Activated naive CD8-positive, alpha-beta T cell treated with anti-CD3 and anti-CD28 coated beads for 36 hours (primary cell): ENCODE measurements around the gene GDPGP1. TPM values are rescaled to one million over a fixed set of nuclear protein-coding genes. Genes with fewer than 3 reads are reported as not detected.

Source experiments
- DNase-seq: peaks from one replicate; pipeline ENCODE4 v3.0.0; 2021
- H3K27ac Mint-ChIP-seq: one replicate; pipeline ENCODE4 v1.8.0; 2022; ENCODE audit warnings: mild to moderate bottlenecking, moderate library complexity, mixed read lengths
- H3K27me3 Mint-ChIP-seq: one replicate; pipeline ENCODE4 v1.8.0; 2022; ENCODE audit warnings: mild to moderate bottlenecking, mixed read lengths
- H3K36me3 Mint-ChIP-seq: one replicate; pipeline ENCODE4 v1.8.0; 2021; ENCODE audit warnings: mild to moderate bottlenecking, mixed read lengths
- H3K4me1 Mint-ChIP-seq: one replicate; pipeline ENCODE4 v1.8.0; 2021; ENCODE audit warnings: mixed read lengths
- H3K4me3 Mint-ChIP-seq: one replicate; pipeline ENCODE4 v1.8.0; 2022; ENCODE audit warnings: mild to moderate bottlenecking, moderate library complexity, mixed read lengths
- H3K9me3 Mint-ChIP-seq: one replicate; pipeline ENCODE4 v1.8.0; 2022; ENCODE audit warnings: mixed read lengths
- total RNA-seq, 2 experiments: library from RNA; stranded (reverse); gene quantifications; one replicate each; pipeline ENCODE4 v1.2.3, GENCODE V29; 2021

GDPGP1 gene
- total RNA-seq, 2 experiments from 2014 or later = 8.3 to 11.8 TPM

GRCh38 chr15:90201130-90201943 is 32.7 kb upstream of the GDPGP1 start, which contains the start of gene SEMA4B:
TSS of gene SEMA4B (plus strand) at chr15:90201330. CDS start at chr15:90201579, 249 bp downstream.
- H3K9me3 Mint-ChIP-seq = no peaks in the 10 kb centered on the region
- peak within 1 kb of the TSS; percentile 84 for H3K4me3 Mint-ChIP-seq
- no peaks in the 10 kb centered on the region for H3K27me3 Mint-ChIP-seq
- H3K27ac Mint-ChIP-seq = peak within 1 kb of the TSS; percentile 69
- peaks cover 13% of the 10 kb centered on the region for H3K4me1 Mint-ChIP-seq
- DNase-seq = peak; percentile 81
- no peaks in the 10 kb centered on the region for H3K36me3 Mint-ChIP-seq

GRCh38 chr15:90201944-90202375 is 32.0 kb upstream of the GDPGP1 start:
- Mint-ChIP-seq H3K9me3 (no peaks in the 10 kb centered on the region), H3K27ac (no peak overlapping the region)

GRCh38 chr15:90202929-90203328 is 31.1 kb upstream of the GDPGP1 start:
- H3K4me3 Mint-ChIP-seq = peak overlapping the region; percentile 80
- peaks cover 19% of the 10 kb centered on the region for H3K4me1 Mint-ChIP-seq
- H3K27me3 Mint-ChIP-seq = no peaks in the 10 kb centered on the region
- H3K9me3 Mint-ChIP-seq = no peaks in the 10 kb centered on the region
- H3K36me3 Mint-ChIP-seq = no peaks in the 10 kb centered on the region
- no peak overlapping the region for H3K27ac Mint-ChIP-seq
- DNase-seq = no peak

More at GRCh38 chr15:90201944-90202375, 32.0 kb upstream of the GDPGP1 start:
- Mint-ChIP-seq H3K4me1 (peaks cover 16% of the 10 kb centered on the region), H3K36me3 (no peaks in the 10 kb centered on the region), H3K27me3 (no peaks in the 10 kb centered on the region), H3K4me3 (peak overlapping the region; percentile 80)
- no peak for DNase-seq

- Mint-ChIP-seq H3K9me3 (no peaks in the 10 kb centered on the region), H3K36me3 (no peaks in the 10 kb centered on the region), H3K27ac (no peak overlapping the region), H3K4me3 (no peak overlapping the region), H3K4me1 (peaks cover 19% of the 10 kb centered on the region), H3K27me3 (no peaks in the 10 kb centered on the region)
- DNase-seq = no peak
These were observed 30.5 kb upstream of the GDPGP1 start for GRCh38 chr15:90203473-90203872.

- H3K9me3 Mint-ChIP-seq = no peaks in the 10 kb centered on the region
- H3K36me3 Mint-ChIP-seq = no peaks in the 10 kb centered on the region
- H3K27ac Mint-ChIP-seq = no peak overlapping the region
- H3K27me3 Mint-ChIP-seq = no peaks in the 10 kb centered on the region
- peaks cover 19% of the 10 kb centered on the region for H3K4me1 Mint-ChIP-seq
- DNase-seq = no peak
- H3K4me3 Mint-ChIP-seq = no peak overlapping the region
These were observed 30.1 kb upstream of the GDPGP1 start for GRCh38 chr15:90203922-90204321.

GRCh38 chr15:90205050-90205848 is 28.8 kb upstream of the GDPGP1 start:
- no peak for DNase-seq
- H3K36me3 Mint-ChIP-seq = no peaks in the 10 kb centered on the region
- H3K27ac Mint-ChIP-seq = no peak overlapping the region
- H3K9me3 Mint-ChIP-seq = no peaks in the 10 kb centered on the region
- H3K27me3 Mint-ChIP-seq = no peaks in the 10 kb centered on the region
- H3K4me3 Mint-ChIP-seq = no peak overlapping the region
- H3K4me1 Mint-ChIP-seq = peaks cover 27% of the 10 kb centered on the region

- Mint-ChIP-seq H3K4me1 (peaks cover 24% of the 10 kb centered on the region), H3K9me3 (no peaks in the 10 kb centered on the region), H3K36me3 (no peaks in the 10 kb centered on the region), H3K27me3 (no peaks in the 10 kb centered on the region), H3K4me3 (no peak overlapping the region), H3K27ac (no peak overlapping the region)
- no peak for DNase-seq
These were observed 28.1 kb upstream of the GDPGP1 start for GRCh38 chr15:90205886-90206285.

GRCh38 chr15:90207252-90207651 is 26.8 kb upstream of the GDPGP1 start:
- no peak for DNase-seq
- Mint-ChIP-seq H3K27ac (no peak overlapping the region), H3K4me3 (no peak overlapping the region), H3K4me1 (peaks cover 23% of the 10 kb centered on the region), H3K36me3 (no peaks in the 10 kb centered on the region), H3K27me3 (no peaks in the 10 kb centered on the region), H3K9me3 (no peaks in the 10 kb centered on the region)

GRCh38 chr15:90208356-90208755 is 25.7 kb upstream of the GDPGP1 start:
- Mint-ChIP-seq H3K27ac (no peak overlapping the region), H3K4me1 (peaks cover 13% of the 10 kb centered on the region), H3K4me3 (no peak overlapping the region), H3K9me3 (no peaks in the 10 kb centered on the region), H3K27me3 (no peaks in the 10 kb centered on the region), H3K36me3 (no peaks in the 10 kb centered on the region)
- DNase-seq = no peak

- no peaks in the 10 kb centered on the region for H3K27me3 Mint-ChIP-seq
- no peak overlapping the region for H3K27ac Mint-ChIP-seq
- H3K4me1 Mint-ChIP-seq = peaks cover 18% of the 10 kb centered on the region
- no peak for DNase-seq
- no peaks in the 10 kb centered on the region for H3K9me3 Mint-ChIP-seq
- no peak overlapping the region for H3K4me3 Mint-ChIP-seq
- H3K36me3 Mint-ChIP-seq = no peaks in the 10 kb centered on the region
These were observed 24.4 kb upstream of the GDPGP1 start for GRCh38 chr15:90209591-90209990.

- H3K4me1 Mint-ChIP-seq = peaks cover 18% of the 10 kb centered on the region
- DNase-seq = no peak
- no peaks in the 10 kb centered on the region for H3K36me3 Mint-ChIP-seq
- peak overlapping the region; percentile 7 for H3K27ac Mint-ChIP-seq
- no peaks in the 10 kb centered on the region for H3K27me3 Mint-ChIP-seq
- H3K9me3 Mint-ChIP-seq = no peaks in the 10 kb centered on the region
- H3K4me3 Mint-ChIP-seq = no peak overlapping the region
These were observed 23.4 kb upstream of the GDPGP1 start for GRCh38 chr15:90210593-90210992.

GRCh38 chr15:90211009-90211408 is 23.0 kb upstream of the GDPGP1 start:
- Mint-ChIP-seq H3K9me3 (no peaks in the 10 kb centered on the region), H3K36me3 (no peaks in the 10 kb centered on the region), H3K27ac (no peak overlapping the region), H3K4me3 (no peak overlapping the region), H3K27me3 (no peaks in the 10 kb centered on the region), H3K4me1 (peaks cover 18% of the 10 kb centered on the region)
- DNase-seq = no peak

- H3K36me3 Mint-ChIP-seq = no peaks in the 10 kb centered on the region
- no peak overlapping the region for H3K27ac Mint-ChIP-seq
- no peak overlapping the region for H3K4me3 Mint-ChIP-seq
- DNase-seq = no peak
- H3K4me1 Mint-ChIP-seq = peaks cover 16% of the 10 kb centered on the region
- no peaks in the 10 kb centered on the region for H3K9me3 Mint-ChIP-seq
- H3K27me3 Mint-ChIP-seq = no peaks in the 10 kb centered on the region
These were observed 22.4 kb upstream of the GDPGP1 start for GRCh38 chr15:90211440-90212143.

- no peak overlapping the region for H3K4me3 Mint-ChIP-seq
- H3K27ac Mint-ChIP-seq = no peak overlapping the region
- DNase-seq = no peak
- H3K9me3 Mint-ChIP-seq = no peaks in the 10 kb centered on the region
- peaks cover 14% of the 10 kb centered on the region for H3K4me1 Mint-ChIP-seq
- H3K27me3 Mint-ChIP-seq = no peaks in the 10 kb centered on the region
- no peaks in the 10 kb centered on the region for H3K36me3 Mint-ChIP-seq
These were observed 21.5 kb upstream of the GDPGP1 start for GRCh38 chr15:90212221-90213098.
